Measurements from ENCODE around the gene PRR36.

The PRR36 gene

GRCh38 chr19:7883796-7884570 is 9.8 kb upstream of the PRR36 start:
- TF ChIP-seq CTCF (IDR thresholded peaks at IDR 0.05; ENCODE audit: insufficient read depth, low read length, missing control alignments): no peak
- no peak for DNase-seq (ENCODE audit: low read depth, low spot score)
- CTCF ChIA-PET: interaction anchor here (0.9 to 1.0 kb wide), 2 partner anchors 15 to 20 kb away, joined by 3 to 7 read pairs; no protein-coding TSS in a partner anchor
- POLR2A ChIA-PET: interaction anchor here (1.0 kb wide), 1 partner anchor 36 kb away, joined by 3 read pairs; the partner anchor contains the start of gene SNAPC2
- no peak overlapping the region for H3K4me3 ChIP-seq (ENCODE audit: low read depth, low read length)

GRCh38 chr19:7883105-7883504 is 8.9 kb upstream of the PRR36 start:
- no peak overlapping the region for H3K4me3 ChIP-seq (ENCODE audit: low read depth, low read length)
- ChIA-PET POLR2A (no interaction called here), CTCF (interaction anchor here (0.9 to 2.7 kb wide), 3 partner anchors 14 to 19 kb away, joined by 3 to 16 read pairs (median 7); no protein-coding TSS in a partner anchor)
- no peak for DNase-seq (ENCODE audit: low read depth, low spot score)
- TF ChIP-seq CTCF (IDR thresholded peaks at IDR 0.05; ENCODE audit: insufficient read depth, low read length, missing control alignments): no peak

- CTCF ChIA-PET: interaction anchor here (1.7 to 2.7 kb wide), 2 partner anchors 13 to 62 kb away, joined by 6 to 16 read pairs; partner anchors contain the start of gene TIMM44
- TF ChIP-seq CTCF (IDR thresholded peaks at IDR 0.05; ENCODE audit: insufficient read depth, low read length, missing control alignments): no peak
- POLR2A ChIA-PET: interaction anchor here (0.6 kb wide), 1 partner anchor 645 kb away, joined by 3 read pairs; no protein-coding TSS in a partner anchor
- no peak for DNase-seq (ENCODE audit: low read depth, low spot score)
- H3K4me3 ChIP-seq (ENCODE audit: low read depth, low read length): no peak overlapping the region
These were observed 7.7 kb upstream of the PRR36 start for GRCh38 chr19:7881910-7882309.

- ChIA-PET POLR2A (no interaction called here), CTCF (interaction anchor here (3.6 kb wide), 1 partner anchor 11 kb away, joined by 19 read pairs; no protein-coding TSS in a partner anchor)
- no peak for TF ChIP-seq CTCF (IDR thresholded peaks at IDR 0.05; ENCODE audit: insufficient read depth, low read length, missing control alignments)
- no peak overlapping the region for H3K4me3 ChIP-seq (ENCODE audit: low read depth, low read length)
- DNase-seq (ENCODE audit: low read depth, low spot score): no peak
These were observed 5.6 kb upstream of the PRR36 start for GRCh38 chr19:7879836-7880235.

GRCh38 chr19:7879111-7879807 is 5.1 kb upstream of the PRR36 start:
- no peak overlapping the region for H3K4me3 ChIP-seq (ENCODE audit: low read depth, low read length)
- no peak for DNase-seq (ENCODE audit: low read depth, low spot score)
- TF ChIP-seq CTCF (IDR thresholded peaks at IDR 0.05; ENCODE audit: insufficient read depth, low read length, missing control alignments): no peak
- ChIA-PET CTCF (interaction anchor here (3.6 kb wide), 1 partner anchor 10 kb away, joined by 19 read pairs; no protein-coding TSS in a partner anchor), POLR2A (no interaction called here)

Data from AG04449 (cell line).